HG03045 (cell line): ENCODE measurements around the gene RNF123.

Source experiments
- ATAC-seq: cut with Tn5 transposase; IDR thresholded peaks from one replicate; pipeline ENCODE4 v1.9.1; 2021; ENCODE audit warnings: mild to moderate bottlenecking, moderate library complexity; ENCODE audit not compliant: unreplicated experiment

RNF123 gene

DNA sequence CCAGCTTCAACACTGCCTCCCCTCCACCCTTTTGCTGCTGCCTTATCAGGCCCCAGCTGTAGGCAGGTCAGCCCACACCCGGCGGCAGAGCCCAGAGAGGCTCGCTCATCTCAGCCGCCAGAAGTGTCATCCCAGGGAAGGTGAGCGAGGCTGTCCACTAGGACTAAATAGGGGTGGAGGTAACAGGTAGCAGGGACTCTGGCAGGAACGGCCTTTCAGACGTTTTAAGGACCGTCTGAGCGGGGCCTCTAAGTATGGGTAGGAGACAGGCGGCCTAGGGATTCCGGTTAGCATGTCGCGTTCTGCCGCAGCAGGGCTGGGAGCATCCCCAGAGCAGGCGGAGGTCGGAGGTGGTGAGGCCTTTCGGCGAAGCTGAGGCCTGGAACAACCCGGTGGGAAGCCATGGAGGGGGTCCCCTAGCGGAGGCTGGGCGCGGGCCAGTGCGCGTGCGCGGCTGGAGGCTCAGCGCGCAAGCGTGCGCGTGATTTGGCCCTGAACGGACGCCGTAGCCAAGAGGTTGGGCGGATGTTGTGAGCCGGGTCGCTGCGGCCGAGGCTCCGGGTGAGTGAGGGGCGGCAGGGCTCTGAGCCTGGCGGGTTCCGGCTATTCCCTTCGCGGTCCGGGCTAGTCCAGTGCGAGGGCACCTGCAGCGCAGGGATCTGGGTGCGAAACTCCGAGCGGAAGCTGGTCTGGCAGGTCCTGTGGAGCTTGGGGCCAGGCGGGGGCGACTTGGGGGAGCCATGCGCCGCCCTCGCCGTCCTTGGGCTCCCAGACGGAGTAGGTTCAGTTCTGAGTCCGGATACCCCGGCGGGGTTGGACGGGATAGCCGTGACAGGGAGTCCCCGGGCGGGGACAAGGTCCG, at the start of gene RNF123, which contains the start of gene MST1:
Gene RNF123, plus strand, starts transcription at position 512 of the 862 bp plus-strand sequence. CDS start 1,609 bp downstream, outside the sequence.
Gene MST1, minus strand, starts transcription at position 429 of the 862 bp plus-strand sequence. CDS start 783 bp downstream, outside the sequence.
- peak; percentile 71 for ATAC-seq

DNA sequence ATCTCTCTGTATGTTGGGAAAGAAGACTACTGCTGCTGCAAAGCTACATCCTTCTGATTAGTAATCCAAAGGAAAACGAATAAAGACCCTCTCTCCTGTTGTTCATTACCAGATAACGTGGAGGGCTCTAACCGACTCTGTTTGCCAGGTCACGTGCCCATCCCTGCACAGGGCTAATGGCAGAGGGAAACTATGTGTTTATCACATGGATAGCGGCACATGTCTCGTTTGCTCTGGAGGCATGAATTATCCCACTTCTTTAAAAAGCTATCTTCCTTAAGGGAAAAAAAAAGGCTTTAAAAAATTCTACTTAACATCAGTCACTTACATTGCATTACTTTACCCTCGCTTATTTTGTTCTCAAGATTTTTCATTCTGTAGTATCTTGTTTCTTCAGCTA, 48.1 kb upstream of the RNF123 start:
- no peak for ATAC-seq

DNA sequence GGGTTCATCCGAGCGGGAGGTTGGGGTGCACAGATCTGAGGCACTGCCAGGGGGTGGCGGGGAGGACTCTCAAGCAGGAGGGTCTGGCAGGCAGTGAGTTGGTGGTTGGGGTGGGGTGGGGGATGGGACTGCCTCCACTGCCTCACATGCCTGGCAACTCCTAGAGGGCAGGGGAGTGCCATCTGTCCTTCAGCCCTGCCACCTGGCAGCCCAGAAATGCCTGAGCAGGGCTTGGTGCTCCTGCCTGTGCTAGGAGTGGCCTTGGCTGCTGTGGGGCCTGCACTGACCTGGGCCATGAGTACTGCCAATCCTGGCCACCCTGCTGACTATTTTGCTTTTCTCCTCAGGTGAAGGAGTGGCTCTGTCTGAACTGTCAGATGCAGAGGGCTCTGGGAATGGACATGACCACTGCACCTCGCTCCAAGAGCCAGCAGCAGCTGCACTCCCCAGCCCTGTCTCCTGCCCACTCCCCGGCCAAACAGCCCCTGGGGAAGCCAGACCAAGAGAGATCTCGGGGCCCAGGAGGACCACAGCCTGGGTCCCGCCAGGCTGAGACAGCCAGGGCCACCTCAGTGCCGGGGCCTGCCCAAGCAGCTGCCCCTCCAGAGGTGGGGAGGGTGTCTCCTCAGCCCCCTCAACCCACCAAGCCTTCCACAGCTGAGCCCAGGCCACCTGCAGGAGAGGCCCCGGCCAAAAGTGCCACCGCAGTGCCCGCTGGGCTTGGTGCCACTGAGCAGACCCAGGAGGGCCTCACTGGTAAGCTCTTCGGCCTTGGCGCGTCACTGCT, 47.2 kb upstream of the RNF123 start:
- ATAC-seq: no peak

DNA sequence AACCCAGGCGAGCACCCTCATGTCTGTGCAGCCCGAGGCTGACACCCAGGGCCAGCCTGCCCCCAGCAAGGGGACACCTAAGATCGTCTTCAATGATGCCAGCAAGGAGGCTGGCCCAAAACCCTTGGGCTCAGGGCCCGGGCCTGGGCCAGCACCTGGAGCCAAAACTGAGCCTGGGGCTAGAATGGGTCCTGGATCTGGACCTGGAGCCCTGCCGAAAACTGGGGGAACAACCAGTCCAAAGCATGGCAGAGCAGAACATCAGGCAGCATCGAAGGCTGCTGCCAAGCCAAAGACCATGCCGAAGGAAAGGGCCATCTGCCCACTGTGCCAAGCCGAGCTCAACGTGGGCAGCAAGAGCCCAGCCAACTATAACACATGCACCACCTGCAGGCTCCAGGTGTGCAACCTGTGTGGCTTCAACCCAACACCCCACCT, 46.6 kb upstream of the RNF123 start:
- ATAC-seq: no peak

DNA sequence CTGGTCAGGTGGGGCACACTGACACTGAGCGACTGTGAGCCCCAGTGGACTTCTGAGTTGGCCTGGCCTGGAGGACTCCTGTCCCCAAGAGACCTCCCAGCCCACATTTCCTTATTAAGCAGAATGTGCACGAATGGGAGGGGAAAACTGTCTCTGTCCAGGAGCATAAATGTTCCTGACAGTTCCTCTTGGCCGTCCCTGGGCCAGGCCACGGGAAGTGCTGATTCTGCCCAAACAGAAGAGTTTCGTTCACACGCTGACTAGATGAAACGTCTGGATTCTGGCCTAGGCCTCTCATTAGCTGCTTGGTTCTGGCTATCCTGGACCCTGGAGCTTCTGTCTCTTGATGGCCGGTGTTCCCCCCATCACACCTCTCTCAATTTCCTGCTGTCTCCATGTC, 44.7 kb upstream of the RNF123 start:
- ATAC-seq: no peak

DNA sequence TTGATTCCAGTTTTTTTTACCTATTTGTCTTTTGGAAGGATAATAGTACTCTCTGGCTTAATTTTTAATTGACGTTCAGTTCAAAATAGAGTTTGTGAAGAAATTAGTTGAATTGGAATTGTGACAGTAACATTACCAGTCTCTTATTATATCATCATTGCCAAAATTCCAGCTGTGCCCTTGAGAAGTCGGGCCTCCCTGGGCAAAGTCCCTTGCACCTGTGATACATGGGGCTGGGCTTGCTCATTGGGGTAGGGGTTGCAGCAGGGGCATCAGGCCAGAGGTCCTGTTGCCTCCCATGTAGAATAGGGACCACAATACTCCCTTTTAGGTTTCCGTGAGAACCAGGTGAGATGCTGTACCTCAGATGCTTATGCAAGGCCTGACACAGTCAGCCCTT, 43.1 kb upstream of the RNF123 start:
- ATAC-seq: no peak

DNA sequence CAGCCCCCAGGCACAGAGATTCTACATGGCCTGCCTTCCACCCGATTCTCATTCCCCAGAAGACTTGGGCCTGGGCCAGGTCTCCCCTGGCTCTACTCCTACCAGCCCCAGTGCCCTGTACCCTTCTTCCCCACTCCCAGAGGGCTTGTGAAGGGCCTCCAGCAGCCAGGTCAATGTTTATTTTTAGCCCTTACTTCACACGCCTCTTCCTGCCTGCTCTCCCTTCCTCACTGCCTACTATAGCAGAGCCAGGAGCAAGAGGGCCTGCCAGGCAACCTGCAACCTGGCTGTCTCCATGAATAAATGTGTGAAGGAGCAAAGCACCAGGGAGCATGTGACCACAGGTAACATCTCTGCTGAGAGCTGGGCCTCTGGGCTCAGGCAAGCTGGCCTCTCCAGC, 41.6 kb upstream of the RNF123 start:
- no peak for ATAC-seq

DNA sequence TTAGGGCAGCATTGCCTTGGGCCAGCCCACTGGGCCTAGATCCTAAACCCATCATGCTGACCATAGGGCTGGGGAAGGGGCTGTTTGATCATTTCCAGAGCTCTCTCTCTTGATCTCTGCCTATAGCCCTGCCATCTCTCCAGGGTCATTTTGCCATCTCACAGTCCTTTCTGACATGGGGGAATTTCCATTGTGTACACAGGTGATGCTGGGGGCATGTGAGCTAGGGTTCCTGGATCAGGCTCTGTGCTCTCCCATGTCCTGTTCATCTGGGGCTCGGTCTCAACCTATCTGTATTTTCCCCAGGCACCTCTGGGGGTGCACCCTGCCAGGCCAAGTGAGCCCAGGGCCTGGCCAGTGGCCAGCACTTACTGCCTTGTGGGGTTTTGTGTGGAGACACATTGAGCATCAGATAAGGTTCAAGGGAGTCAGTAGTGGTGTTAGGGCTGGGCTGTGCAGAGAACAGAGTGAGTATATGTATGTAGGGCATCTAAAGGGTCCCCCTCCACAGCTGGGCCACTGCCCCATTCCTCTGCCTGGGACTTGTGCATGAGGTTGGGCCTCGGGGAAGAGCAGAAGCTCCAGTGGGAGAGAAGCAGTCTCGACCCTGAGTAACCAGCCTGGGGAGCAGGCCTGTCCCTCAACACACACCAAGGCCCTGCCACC, 40.9 kb upstream of the RNF123 start:
- ATAC-seq: no peak

DNA sequence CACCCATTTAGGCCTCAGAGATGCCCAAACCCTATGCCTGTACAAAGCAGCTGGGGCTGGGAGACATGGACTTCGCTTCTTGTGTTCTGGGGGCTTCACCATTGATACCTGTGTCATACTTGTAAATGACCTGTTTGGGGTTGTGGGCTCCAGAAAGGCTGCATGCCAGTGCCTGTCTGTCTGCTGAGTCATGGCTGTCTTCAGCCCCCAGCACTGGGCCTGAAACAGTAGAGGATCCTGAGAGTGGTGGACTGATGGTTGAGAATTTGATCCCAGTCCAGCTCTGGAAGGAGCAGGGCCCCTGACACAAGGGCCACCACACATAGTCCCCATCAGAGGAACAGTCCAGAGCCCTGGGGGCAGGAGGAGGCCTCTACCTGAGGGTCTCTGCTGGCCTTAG, 39.8 kb upstream of the RNF123 start:
- ATAC-seq: no peak

DNA sequence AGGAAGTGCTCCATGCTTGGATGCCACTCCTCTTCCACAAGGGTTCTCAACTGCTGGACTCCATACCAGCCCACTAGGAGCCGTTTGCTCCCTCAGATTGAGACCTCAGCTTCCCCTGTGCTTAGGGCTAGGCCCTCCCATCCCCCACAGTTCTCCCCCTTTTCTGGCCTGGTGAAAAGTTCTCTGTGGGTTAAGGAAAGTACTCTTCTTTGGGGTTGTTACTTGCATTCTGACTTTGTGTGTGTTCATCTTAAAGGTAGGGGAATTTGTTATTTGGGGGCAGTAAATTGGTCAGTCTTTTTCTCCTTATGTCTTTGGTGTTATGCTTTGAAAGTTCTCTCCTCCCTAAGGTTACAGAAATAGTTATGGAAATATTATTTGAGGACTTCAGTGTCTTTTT, 39.2 kb upstream of the RNF123 start:
- no peak for ATAC-seq

DNA sequence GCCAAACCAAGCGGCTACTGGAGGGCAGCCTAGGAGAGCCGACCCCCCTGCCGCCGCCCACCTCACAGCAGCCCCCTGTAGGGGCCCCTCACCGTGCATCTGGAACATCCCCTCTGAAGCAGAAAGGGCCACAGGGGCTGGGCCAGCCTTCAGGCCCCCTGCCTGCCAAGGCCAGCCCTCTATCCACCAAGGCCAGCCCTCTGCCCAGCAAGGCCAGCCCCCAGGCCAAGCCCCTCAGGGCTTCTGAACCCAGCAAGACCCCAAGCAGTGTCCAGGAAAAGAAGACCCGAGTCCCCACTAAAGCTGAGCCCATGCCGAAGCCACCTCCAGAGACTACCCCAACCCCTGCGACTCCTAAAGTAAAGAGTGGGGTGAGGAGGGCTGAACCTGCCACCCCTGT, 38.7 kb upstream of the RNF123 start:
- ATAC-seq: no peak

DNA sequence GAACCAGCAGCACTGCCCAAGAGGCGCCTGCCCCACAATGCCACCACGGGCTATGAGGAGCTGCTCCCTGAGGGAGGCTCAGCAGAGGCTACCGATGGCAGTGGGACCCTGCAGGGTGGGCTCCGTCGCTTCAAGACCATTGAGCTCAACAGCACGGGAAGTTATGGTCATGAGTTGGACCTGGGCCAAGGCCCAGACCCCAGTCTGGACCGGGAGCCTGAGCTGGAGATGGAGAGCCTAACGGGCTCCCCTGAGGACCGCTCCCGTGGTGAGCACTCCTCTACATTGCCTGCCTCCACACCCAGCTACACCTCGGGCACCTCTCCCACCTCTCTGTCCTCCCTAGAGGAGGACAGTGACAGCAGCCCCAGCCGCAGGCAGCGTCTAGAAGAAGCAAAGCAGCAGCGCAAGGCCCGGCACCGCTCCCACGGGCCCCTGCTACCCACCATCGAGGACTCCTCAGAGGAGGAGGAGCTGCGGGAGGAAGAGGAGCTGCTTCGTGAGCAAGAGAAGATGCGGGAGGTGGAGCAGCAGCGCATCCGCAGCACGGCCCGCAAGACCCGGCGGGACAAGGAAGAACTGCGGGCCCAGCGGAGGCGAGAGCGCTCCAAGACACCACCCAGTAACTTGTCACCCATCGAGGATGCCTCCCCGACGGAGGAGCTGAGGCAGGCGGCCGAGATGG, 37.0 kb upstream of the RNF123 start:
- no peak for ATAC-seq

DNA sequence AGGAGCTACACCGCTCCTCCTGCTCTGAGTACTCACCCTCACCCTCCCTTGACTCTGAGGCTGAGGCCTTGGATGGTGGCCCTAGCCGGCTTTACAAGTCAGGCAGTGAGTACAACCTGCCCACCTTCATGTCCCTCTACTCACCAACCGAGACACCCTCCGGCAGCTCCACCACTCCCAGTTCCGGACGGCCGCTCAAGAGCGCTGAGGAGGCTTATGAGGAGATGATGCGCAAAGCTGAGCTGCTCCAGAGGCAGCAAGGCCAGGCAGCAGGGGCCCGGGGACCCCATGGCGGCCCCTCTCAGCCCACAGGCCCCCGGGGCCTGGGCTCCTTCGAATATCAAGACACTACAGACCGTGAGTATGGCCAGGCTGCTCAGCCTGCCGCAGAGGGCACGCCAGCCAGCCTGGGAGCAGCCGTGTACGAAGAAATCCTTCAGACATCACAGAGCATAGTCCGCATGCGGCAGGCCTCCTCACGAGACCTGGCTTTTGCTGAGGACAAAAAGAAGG, 36.4 kb upstream of the RNF123 start:
- ATAC-seq: no peak

DNA sequence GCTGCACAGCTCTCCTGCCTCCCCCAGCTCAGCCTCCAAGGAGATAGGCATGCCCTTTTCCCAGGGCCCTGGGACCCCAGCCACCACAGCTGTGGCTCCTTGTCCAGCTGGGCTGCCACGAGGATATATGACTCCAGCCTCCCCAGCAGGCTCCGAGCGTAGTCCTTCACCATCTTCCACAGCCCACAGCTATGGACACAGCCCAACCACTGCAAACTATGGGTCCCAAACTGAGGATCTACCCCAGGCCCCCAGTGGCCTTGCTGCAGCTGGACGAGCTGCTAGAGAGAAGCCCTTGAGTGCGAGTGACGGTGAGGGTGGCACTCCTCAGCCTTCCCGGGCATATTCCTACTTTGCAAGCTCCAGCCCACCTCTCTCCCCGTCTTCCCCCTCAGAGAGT, 35.7 kb upstream of the RNF123 start:
- no peak for ATAC-seq

DNA sequence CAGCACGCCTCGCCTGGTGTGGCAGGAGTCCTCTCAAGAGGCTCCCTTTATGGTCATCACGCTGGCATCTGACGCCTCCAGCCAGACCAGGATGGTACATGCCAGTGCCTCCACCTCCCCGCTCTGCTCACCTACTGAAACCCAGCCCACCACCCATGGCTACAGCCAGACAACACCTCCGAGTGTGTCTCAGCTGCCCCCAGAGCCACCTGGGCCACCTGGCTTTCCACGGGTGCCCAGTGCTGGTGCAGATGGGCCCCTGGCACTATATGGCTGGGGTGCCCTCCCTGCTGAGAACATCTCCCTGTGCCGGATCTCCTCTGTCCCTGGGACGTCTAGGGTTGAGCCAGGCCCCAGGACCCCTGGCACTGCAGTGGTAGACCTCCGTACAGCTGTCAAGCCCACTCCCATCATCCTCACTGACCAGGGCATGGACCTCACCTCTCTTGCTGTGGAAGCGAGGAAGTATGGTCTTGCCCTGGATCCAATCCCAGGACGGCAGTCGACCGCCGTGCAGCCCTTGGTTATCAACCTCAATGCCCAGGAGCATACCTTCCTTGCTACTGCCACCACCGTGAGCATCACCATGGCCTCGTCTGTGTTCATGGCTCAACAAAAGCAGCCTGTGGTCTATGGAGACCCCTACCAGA, 35.1 kb upstream of the RNF123 start:
- ATAC-seq: no peak

DNA sequence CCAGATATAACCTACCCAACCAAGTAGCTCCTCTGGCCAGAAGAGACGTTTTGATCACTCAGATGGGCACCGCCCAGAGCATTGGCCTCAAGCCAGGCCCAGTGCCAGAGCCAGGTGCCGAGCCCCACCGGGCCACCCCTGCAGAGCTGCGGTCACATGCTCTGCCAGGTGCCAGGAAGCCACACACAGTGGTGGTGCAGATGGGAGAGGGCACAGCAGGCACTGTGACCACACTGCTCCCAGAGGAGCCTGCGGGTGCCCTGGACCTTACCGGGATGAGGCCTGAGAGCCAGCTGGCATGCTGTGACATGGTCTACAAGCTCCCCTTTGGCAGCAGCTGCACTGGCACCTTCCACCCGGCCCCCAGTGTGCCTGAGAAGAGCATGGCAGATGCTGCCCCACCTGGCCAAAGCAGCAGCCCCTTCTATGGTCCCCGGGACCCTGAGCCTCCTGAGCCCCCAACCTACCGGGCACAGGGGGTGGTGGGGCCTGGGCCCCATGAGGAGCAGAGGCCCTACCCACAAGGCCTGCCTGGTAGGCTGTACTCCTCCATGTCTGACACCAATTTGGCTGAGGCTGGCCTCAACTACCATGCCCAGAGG, 34.3 kb upstream of the RNF123 start:
- ATAC-seq: no peak

DNA sequence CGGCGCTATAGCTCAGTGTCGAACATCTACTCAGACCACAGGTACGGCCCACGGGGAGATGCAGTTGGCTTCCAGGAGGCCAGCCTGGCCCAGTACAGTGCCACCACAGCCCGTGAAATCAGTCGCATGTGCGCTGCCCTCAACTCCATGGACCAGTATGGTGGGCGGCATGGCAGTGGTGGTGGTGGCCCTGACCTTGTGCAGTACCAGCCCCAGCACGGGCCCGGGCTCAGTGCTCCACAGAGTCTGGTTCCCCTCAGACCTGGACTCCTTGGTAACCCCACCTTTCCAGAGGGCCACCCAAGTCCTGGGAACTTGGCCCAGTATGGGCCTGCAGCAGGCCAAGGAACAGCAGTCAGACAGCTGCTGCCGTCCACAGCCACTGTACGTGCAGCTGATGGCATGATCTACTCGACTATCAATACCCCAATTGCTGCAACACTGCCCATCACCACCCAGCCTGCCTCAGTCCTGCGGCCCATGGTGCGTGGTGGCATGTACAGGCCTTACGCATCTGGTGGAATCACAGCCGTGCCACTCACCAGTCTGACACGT, 33.5 kb upstream of the RNF123 start:
- no peak for ATAC-seq

DNA sequence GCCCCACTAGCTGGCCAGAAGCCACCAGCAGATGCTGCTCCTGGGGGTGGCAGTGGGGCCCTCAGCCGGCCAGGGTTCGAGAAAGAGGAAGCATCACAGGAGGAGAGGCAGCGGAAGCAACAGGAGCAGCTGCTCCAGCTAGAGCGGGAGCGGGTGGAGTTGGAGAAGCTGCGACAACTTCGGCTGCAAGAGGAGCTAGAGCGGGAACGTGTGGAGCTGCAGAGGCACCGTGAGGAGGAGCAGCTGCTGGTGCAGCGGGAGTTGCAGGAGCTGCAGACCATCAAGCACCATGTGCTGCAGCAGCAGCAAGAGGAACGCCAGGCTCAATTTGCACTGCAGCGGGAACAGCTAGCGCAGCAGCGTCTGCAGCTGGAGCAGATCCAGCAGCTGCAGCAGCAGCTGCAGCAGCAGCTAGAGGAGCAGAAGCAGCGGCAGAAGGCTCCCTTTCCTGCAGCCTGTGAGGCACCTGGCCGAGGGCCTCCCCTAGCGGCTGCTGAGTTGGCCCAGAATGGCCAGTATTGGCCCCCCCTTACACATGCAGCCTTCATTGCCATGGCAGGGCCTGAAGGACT, 32.7 kb upstream of the RNF123 start:
- ATAC-seq: no peak
